Renal cortex interstitium (tissue), 11 donors: ENCODE measurements around the gene RYR1. TPM values are rescaled to one million over a fixed set of nuclear protein-coding genes. Genes with fewer than 3 reads are reported as not detected.
"Not testable (repeated sequence)": the region's sequence is repeated elsewhere in the genome, so short reads cannot be mapped to it uniquely, and the experiment has no call there.

Source experiments
- DNase-seq, 11 donors: peaks; one replicate each; pipeline ENCODE4 v3.0.0-alpha.2; 2013; ENCODE audit warnings: low read depth in 9 of 11, low spot score in 4 of 11; ENCODE audit errors: extremely low read depth in 1 of 11
- polyA plus RNA-seq, 3 donors: library from polyadenylated mRNA; unstranded; fragments of 120-200 nt; gene quantifications; one replicate each; pipeline ENCODE4 v1.2.1, GENCODE V29; 2013; ENCODE audit not compliant: insufficient read length in 3 of 3

RYR1 gene
- polyA plus RNA-seq, 3 donors, result 4.4 to 7.1 (median 5.3) TPM

- no peak for DNase-seq
These were observed 11.6 kb upstream of the RYR1 start for GRCh38 chr19:38421856-38422255.

GRCh38 chr19:38422438-38422837, 11.1 kb upstream of the RYR1 start:
- no peak for DNase-seq

DNA sequence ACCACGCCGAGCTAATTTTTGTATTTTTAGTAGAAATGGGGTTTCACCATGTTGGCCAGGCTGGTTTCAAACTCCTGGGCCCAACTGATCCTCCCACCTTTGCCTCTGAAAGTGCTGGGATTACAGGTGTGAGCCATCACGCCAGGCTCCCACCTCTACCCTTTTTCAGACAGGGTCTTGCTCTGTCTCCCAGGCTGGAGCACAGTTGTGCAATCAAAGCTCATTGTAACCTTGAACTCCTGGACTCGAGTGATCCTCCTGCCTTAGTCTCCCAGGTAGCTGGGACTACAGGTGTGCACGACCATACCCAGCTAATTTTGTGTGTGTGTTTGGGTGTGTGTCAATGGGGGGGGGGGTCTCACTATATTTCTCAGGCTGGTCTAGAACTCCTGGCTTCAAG, 9.2 kb upstream of the RYR1 start:
- no peak for DNase-seq

DNA sequence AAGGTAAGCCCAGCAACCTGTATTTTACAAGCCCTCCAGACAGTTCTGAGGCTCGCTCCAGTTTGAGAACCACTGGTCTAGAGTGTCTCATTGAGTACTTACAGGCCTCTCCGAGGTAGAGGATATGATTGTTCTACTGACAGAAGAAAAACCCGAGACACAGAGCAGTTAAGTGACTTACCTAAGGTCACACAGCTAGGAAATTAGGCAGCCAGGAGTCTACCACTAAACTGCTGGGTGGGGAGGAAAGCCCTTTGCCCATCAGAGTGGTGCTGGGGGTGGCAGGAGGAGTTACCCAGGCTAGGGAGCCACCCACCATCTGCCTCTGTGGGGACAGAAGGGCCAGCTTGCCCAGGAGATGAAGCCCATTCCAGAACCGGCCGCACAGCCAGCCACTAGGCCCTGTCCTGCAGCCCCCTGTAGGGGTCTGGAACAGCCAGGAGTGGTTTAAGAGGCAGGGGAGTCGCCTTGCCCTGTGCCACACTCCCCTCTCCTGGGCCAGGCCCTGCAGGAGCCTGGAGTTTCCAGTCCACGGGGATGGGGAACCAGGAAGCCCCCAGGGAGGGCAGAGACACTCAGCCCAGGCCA, 8.2 kb upstream of the RYR1 start:
- no peak for DNase-seq

DNA sequence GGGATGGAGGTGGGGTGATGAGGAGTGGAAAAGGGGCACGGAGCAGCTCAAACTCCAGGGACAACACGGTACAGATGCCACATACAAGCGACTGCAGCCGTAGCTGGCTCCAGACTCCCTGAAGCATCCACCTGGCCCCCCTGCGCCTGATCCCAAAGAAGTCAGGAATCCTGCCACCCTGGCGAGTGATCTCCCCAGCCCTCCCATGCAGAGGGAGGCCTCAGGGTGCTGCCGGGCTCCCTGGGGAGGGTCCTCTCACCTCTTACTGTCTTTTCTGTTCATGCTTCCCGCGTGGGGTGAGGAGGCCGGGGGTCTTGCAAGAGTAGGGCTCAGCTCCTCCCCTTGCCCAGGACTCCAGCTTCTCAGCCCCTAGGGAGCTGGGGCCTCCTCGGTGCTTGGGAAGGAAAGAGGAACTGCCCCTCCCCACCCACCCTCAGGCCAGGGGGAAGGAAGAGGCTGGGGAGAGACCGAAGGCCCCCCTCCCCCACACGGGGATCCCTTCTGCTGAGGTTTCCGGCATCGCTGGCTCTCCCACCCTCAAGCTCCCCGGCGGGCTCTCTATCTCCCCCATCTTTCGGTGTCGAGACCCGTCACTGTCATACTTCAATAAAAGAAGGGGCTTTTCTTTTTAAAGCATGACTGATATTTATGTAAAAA, 7.6 kb upstream of the RYR1 start, which contains the start of gene RASGRP4:
RASGRP4 (minus strand) TSS at position 410 of the 657 bp plus-strand sequence; CDS start at position 282, 128 bp downstream.
- DNase-seq, result no peak

DNA sequence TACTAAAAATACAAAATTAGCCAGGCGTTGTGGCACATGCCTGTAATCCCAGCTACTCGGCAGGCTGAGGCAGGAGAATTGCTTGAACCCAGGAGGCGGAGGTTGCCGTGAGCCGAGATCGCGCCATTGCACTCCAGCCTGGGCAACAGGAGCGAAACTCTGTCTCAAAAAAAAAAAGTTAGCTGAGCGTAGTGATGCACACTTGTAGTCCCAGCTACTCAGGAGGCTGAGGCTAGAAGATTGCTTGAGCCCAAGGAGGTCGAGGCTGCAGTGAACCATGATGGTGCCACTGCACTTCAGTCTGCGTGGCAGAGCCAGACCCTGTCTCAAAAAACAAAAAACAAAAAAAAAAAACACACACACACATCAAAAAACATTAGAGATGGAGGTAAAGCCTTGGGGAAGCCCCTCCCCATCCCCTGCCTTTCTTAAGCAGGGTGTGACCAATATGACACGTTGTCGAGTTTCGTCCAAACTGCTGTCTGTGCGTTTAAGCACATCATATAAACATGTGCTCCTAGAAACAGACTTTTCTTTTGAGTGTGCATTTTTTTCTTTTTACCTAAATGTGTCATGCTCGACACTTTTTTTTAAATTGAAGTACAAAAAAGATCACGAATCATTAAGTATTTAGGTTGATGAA, 6.3 kb upstream of the RYR1 start:
- DNase-seq, result not testable (repeated sequence)

- no peak for DNase-seq
These were observed 4.3 kb upstream of the RYR1 start for GRCh38 chr19:38429055-38429810.

GRCh38 chr19:38429811-38430156, 3.7 kb upstream of the RYR1 start:
- no peak for DNase-seq

DNA sequence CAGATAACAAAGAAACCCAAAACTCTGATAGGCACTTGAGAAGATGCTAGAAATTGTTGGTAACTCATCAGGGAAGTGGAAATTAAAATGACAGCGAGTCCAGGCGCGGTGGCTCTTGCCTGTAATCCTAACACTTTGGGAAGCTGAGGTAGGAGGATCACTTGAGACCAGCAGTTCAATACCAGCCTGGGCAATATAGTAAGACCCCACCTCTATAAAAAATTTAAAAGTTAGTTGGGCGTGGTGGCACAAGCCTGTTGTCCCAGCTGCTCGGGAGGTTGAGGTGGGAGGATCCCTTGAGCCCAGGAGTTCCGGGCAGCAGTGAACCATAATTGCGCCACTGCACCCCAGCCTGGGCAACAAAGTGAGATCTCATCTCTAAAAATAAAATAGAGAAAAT, 2.6 kb upstream of the RYR1 start:
- DNase-seq, result no peak

DNA sequence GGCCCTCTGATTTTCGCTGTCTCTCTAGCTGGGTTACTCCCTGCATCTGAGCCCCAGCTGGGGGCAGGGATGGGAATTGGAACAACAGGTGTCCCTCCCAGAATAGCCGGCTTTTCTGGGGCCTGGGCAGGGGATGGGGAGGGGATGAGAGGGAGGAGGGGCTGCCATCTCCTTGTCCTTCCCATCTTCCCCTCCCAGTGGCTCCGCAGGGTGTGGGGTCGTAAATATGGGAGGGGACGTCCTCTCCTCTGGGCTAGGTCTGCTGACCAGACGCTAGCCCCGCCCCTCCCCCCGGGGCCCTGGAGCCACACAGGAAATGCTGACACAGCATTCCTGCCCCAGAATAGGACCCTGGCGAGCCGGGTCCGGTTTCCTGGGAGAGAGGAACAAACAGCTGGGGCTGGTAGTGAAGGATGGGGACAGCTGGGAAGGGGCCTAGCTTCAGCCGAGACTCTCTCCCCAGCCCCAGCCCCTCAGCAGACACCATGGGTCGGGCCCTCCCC, 1.1 kb downstream of the RYR1 start:
- peak in 4 of 11 donors; percentile 15 to 58 (median 51) for DNase-seq

DNA sequence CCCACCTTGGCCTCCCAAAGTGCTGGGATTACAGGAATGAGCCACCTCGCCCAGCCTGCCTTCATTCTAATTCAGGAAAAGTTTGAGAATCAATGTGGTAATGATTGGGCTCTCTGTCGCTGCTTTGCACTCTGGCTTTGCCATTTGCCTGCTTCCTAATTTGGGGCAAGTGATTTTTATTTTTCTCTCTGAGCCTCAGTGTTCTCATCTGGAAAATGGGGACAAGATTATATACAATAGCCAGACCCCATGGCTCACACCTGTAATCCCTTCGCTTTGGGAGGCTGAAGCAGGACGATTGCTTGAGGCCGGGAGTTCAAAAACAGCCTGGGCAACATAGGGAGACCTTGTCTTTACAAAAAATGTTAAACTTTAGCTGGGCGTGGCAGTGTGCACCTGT, 3.8 kb downstream of the RYR1 start:
- DNase-seq, result no peak

GRCh38 chr19:38437917-38438316, 4.4 kb downstream of the RYR1 start:
- DNase-seq, result no peak

DNA sequence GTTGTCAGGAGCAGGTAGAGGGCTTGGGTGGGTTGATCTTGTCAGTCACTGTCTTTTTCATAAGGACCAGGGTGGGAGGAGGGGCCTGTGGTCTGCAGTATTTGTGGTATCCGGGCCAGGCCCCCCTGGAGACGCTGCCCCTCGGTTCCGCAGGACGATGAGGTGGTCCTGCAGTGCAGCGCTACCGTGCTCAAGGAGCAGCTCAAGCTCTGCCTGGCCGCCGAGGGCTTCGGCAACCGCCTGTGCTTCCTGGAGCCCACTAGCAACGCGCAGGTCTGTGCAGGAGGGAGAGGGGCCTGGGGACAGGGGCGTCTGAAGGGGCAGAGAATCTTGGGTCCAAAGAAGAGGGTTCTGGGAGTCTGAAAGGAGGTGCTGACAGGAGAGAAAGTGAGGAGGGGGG, 7.1 kb downstream of the RYR1 start:
- DNase-seq, result no peak

GRCh38 chr19:38441657-38442348, 8.3 kb downstream of the RYR1 start:
- no peak for DNase-seq

DNA sequence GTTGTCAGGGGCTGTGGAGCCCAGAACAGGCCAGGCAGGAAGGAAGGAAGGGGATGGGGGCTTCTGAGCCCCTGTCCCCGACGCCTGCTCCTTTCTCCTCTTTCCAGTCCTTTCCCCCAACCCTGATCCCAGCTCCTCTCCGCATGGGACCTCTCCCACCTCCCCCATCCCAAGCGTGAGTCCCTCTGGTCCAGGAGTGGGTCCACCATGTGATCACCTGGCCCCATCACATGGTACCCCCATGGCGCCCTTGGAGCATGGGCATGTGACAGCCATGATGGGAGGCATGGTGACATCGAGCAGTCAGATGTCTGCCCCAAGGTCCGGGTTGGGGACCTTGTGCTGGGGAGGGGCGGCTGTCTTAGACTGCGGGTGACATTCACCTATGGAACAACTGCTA, 9.2 kb downstream of the RYR1 start:
- no peak for DNase-seq

DNA sequence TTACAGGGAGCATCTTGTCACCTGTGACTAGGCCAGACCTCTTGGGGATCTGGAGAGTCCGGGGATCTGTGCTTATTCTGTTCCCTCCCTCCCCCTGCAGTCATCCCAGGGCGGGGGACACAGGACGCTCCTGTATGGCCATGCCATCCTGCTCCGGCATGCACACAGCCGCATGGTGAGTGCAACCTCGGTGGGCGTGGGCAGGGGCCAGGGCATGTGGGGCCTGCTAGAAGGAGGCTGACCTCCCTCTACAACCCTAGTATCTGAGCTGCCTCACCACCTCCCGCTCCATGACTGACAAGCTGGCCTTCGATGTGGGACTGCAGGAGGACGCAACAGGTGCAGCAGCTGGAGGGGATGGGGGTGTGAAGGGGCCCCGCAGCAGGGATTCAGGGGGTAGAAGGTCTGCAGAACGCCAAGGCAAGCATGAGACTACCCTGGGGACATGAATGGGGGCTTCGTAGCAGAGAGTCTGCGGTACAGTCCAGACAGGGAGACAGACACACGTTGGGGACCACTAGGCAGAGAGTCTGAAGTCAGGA, 10.0 kb downstream of the RYR1 start:
- DNase-seq, result no peak

DNA sequence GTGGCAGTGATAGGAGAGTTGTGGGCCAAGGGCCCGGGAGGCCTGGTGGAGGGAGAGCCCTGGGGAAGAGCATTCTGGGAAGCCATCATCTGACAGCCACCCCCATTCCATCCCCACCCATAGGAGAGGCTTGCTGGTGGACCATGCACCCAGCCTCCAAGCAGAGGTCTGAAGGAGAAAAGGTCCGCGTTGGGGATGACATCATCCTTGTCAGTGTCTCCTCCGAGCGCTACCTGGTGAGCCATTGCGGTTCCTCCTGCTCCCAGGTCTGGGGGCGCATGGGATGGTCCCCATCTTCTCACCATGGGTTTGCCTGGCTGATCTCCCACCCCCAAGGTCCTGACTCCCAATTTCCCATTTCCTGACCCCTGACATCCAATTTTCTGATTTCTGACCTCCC, 10.5 kb downstream of the RYR1 start:
- no peak for DNase-seq

- no peak for DNase-seq
These were observed 11.9 kb downstream of the RYR1 start for GRCh38 chr19:38445362-38445761.

DNA sequence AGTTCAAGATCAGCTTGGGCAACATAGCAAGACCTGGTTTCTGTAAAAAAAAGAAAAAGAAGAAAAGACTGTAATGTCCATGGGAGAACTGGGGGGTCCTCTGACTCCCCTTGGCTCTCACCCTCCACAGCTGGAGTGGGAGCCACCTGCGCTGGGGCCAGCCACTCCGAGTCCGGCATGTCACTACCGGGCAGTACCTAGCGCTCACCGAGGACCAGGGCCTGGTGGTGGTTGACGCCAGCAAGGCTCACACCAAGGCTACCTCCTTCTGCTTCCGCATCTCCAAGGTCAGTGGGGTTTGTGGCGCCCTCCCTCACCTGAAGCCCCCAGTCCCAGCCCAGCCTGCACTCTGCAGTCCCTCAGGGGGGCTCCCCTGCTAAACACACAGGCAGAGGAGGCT, 14.7 kb downstream of the RYR1 start:
- no peak for DNase-seq
